HepG2 (cell line): ENCODE results near the gene LAMC3. TPM values are rescaled to one million over a fixed set of nuclear protein-coding genes. Genes with fewer than 3 reads are reported as not detected.

Experiments
- HNRNPUL1 ChIP-seq: fragments of 200-400 bp; formaldehyde crosslinking; IDR thresholded peaks from 2 replicates; pipeline ENCODE4 v1.6.1; 2017; ENCODE audit warnings: low read depth, mild to moderate bottlenecking, low read length, moderate library complexity
- NFKB2 ChIP-seq: sonication (generic); formaldehyde crosslinking; IDR thresholded peaks from 2 replicates; pipeline ENCODE4 v1.4.0; 2020; ENCODE audit warnings: missing genetic modification reagents, borderline replicate concordance
- NR2F2 ChIP-seq: IDR thresholded peaks from 2 replicates; pipeline ENCODE4 v1.6.1; 2012; ENCODE audit warnings: low read depth, inconsistent platforms, borderline replicate concordance
- RARA ChIP-seq: IDR thresholded peaks from 2 replicates; pipeline ENCODE4 v1.6.1; 2016; ENCODE audit warnings: missing genetic modification reagents, missing compliant biosample characterization
- RORA ChIP-seq: sonication (generic); formaldehyde crosslinking; IDR thresholded peaks from 2 replicates; pipeline ENCODE4 v1.5.0; 2020; ENCODE audit warnings: mild to moderate bottlenecking, missing genetic modification reagents, moderate library complexity
- SIN3B ChIP-seq: fragments of 150-350 bp; IDR thresholded peaks from 2 replicates; pipeline ENCODE4 v1.6.1; 2014; ENCODE audit warnings: low read length
- SRSF9 ChIP-seq: fragments of 200-400 bp; formaldehyde crosslinking; IDR thresholded peaks from 2 replicates; pipeline ENCODE4 v1.6.1; 2018; ENCODE audit warnings: borderline replicate concordance, mild to moderate bottlenecking, low read depth, low read length; ENCODE audit not compliant: insufficient read depth, poor library complexity, severe bottlenecking
- ZNF354B ChIP-seq: sonication (generic); formaldehyde crosslinking; IDR thresholded peaks from 2 replicates; pipeline ENCODE4 v1.8.0; 2022; ENCODE audit warnings: mild to moderate bottlenecking, missing genetic modification reagents
- ZNF75D ChIP-seq: sonication (generic); formaldehyde crosslinking; IDR thresholded peaks from 2 replicates; pipeline ENCODE4 v1.8.1; 2023; ENCODE audit warnings: missing genetic modification reagents, mild to moderate bottlenecking, borderline replicate concordance
- polyA plus RNA-seq, 8 experiments: library from polyadenylated mRNA; depleted of rRNA in 3 of 8; stranded (reverse) in 7 of 8; unstranded in 1 of 8; fragments of >200 nt; fragmentation: Illumina TruSeq in 4 of 8; extraction: Trizol in 4 of 8; gene quantifications; 2 replicates each; pipeline versions ENCODE4 v1.2.1 to v1.2.3, GENCODE V29; 2011 to 2016; ENCODE audit warnings: low read depth in 4 of 8, missing spikeins in 1 of 8, mixed read lengths in 1 of 8; ENCODE audit not compliant: insufficient read depth in 1 of 8
- total RNA-seq, 5 experiments: library from RNA; depleted of rRNA; stranded (reverse); fragments of >200 nt; fragmentation: Illumina TruSeq; extraction: Trizol; gene quantifications; 2 replicates each; pipeline ENCODE4 v1.2.3, GENCODE V29; 2016; ENCODE audit warnings: low read depth in 1 of 5
- TF ChIP-seq, protein P1 (sequence below): sonication (generic); formaldehyde crosslinking; IDR thresholded peaks from 2 replicates; pipeline ENCODE4 v1.4.0; 2020; ENCODE audit warnings: mild to moderate bottlenecking, missing genetic modification reagents
- TF ChIP-seq, protein P2 (sequence below): sonication (generic); formaldehyde crosslinking; IDR thresholded peaks from 2 replicates; pipeline ENCODE4 v1.4.0; 2020; ENCODE audit warnings: missing genetic modification reagents; ENCODE audit errors: not compliant biosample characterization
- TF ChIP-seq, protein P3 (sequence below): sonication (generic); formaldehyde crosslinking; IDR thresholded peaks from 2 replicates; pipeline ENCODE4 v1.4.0; 2020; ENCODE audit warnings: missing genetic modification reagents, borderline replicate concordance

LAMC3 gene
- total and polyA plus RNA-seq, 2 of the 13 experiments (the other 11 are each of a cell fraction or from before 2014, with no cell fraction given) = 0.07 to 0.57 TPM

DNA sequence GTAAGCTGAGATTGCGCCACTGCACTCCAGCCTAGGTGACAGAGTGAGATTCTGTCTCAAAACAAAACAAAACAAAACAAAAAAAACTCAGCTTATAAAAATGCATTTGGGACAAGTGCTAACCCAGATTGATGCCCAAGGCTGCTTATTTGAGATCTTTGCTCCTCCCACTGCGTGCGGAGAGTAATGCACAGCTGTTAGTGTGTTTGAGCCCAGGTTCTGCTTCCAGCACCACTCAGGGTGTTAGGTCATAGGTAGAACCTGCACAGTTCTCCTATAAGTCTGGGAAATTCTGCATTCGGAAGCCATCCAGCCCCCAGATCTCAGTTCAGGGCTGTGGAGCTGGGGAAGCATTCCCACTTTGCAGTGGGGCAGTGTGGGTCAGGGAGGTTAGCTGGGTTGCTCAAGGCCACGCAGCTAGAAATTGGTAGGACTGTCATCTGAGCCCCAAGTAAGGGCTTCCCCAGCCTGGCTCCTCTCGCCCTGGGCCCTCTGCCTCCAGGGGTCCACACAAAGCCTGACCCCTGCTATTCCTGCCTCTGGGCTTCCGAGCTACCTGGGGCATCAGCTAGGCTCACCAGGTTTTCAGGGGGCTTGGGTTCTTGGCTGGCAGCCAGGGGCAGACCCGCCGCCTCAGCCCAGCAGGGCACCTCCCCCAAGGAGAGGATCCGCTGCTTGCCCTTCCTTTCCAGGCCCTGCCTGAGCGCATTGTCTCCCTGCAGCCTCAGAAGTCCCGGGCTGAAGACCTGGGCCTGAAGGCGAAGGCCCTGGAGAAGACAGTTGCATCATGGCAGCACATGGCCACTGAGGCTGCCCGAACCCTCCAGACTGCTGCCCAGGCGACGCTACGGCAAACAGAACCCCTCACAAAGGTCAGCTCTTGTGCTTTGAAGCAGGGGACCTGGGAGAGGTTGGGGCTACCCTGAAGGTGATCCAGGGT lies 69.7 kb downstream of the LAMC3 start (continued):
- no peak for TF ChIP-seq SRSF9
- no peak for TF ChIP-seq ZNF75D (CRISPR knock-in tag)
- peak; percentile 87; the same call in 1 of the 2 replicates for TF ChIP-seq NR2F2
- no peak for TF ChIP-seq HNRNPUL1
- TF ChIP-seq, protein P1, sequence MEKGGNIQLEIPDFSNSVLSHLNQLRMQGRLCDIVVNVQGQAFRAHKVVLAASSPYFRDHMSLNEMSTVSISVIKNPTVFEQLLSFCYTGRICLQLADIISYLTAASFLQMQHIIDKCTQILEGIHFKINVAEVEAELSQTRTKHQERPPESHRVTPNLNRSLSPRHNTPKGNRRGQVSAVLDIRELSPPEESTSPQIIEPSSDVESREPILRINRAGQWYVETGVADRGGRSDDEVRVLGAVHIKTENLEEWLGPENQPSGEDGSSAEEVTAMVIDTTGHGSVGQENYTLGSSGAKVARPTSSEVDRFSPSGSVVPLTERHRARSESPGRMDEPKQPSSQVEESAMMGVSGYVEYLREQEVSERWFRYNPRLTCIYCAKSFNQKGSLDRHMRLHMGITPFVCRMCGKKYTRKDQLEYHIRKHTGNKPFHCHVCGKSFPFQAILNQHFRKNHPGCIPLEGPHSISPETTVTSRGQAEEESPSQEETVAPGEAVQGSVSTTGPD = no peak
- no peak for TF ChIP-seq SIN3B
- TF ChIP-seq, protein P2, sequence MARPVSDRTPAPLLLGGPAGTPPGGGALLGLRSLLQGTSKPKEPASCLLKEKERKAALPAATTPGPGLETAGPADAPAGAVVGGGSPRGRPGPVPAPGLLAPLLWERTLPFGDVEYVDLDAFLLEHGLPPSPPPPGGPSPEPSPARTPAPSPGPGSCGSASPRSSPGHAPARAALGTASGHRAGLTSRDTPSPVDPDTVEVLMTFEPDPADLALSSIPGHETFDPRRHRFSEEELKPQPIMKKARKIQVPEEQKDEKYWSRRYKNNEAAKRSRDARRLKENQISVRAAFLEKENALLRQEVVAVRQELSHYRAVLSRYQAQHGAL (CRISPR knock-in tag) = no peak
- TF ChIP-seq NFKB2 (CRISPR knock-in tag) = peak; percentile 24; the same call in 1 of the 2 replicates
- TF ChIP-seq RARA (CRISPR knock-in tag) = peak; percentile 56
- no peak for TF ChIP-seq RORA (CRISPR knock-in tag)
- TF ChIP-seq ZNF354B = no peak
- TF ChIP-seq, protein P3, sequence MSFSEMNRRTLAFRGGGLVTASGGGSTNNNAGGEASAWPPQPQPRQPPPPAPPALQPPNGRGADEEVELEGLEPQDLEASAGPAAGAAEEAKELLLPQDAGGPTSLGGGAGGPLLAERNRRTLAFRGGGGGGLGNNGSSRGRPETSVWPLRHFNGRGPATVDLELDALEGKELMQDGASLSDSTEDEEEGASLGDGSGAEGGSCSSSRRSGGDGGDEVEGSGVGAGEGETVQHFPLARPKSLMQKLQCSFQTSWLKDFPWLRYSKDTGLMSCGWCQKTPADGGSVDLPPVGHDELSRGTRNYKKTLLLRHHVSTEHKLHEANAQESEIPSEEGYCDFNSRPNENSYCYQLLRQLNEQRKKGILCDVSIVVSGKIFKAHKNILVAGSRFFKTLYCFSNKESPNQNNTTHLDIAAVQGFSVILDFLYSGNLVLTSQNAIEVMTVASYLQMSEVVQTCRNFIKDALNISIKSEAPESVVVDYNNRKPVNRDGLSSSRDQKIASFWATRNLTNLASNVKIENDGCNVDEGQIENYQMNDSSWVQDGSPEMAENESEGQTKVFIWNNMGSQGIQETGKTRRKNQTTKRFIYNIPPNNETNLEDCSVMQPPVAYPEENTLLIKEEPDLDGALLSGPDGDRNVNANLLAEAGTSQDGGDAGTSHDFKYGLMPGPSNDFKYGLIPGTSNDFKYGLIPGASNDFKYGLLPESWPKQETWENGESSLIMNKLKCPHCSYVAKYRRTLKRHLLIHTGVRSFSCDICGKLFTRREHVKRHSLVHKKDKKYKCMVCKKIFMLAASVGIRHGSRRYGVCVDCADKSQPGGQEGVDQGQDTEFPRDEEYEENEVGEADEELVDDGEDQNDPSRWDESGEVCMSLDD (CRISPR knock-in tag) = peak; percentile 87
